ENCODE measurements around the gene PIGQ.

Gene PIGQ

DNA sequence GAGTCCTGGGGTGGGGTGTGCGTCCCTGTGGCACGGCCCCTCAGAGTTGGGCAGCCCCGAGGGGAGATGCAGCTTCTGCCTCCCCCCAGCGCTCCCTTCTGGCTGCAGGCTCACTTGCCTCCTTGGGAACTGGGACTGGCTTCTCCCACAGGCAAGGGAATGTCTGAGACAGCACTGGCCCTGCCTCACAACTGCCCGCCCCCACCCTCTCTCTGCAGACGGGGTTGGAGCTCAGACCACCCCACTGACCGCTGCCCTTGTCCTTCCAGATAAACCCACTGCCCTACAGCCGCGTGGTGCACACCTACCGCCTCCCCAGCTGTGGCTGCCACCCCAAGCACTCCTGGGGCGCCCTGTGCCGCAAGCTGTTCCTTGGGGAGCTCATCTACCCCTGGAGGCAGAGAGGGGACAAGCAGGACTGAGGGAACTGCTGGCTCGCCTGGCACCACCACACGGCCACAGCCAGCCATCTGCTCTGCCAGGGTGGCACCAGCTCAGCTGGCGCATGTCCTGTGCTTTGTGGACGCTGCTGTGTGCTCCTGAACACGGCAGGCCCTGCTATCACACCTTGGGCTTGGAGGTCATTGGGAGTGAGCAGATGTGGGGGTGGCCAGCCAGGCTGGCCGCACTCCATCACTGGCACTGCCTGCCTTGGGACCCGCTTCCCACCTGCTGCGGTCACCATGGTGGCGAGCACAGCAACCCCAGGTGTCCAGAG, 13.0 kb downstream of the PIGQ start:
- no peak for FAIRE-seq
- no peak for TF ChIP-seq CTCF (IDR thresholded peaks at IDR 0.05; ENCODE audit: insufficient read depth, missing control alignments)
- DNase-seq (ENCODE audit: insufficient read length, low spot score) = no peak

DNA sequence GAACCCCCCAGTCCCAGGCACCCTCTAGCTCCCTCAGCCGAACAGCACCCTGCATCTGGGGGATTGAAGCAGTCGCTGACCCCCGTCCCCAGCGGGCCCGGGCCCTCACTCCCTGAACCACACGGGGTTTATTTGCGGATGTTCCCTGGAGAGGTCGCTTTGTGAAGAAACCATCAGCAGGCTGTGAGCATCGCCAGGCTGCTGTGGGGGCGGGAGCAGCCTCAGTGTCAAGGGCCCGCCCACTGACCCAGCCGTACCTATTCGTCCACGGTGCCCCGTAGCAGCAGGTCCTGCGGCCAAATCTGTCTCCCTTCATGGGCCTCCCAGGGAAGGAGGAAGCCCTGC, 13.7 kb downstream of the PIGQ start:
- no peak for TF ChIP-seq CTCF (IDR thresholded peaks at IDR 0.05; ENCODE audit: insufficient read depth, missing control alignments)
- no peak for DNase-seq (ENCODE audit: insufficient read length, low spot score)
- FAIRE-seq = no peak

- no peak for TF ChIP-seq CTCF (IDR thresholded peaks at IDR 0.05; ENCODE audit: insufficient read depth, missing control alignments)
- DNase-seq (ENCODE audit: insufficient read length, low spot score) (no peak), FAIRE-seq (no peak)
These were observed 14.2 kb downstream of the PIGQ start for GRCh38 chr16:583815-584591.

DNA sequence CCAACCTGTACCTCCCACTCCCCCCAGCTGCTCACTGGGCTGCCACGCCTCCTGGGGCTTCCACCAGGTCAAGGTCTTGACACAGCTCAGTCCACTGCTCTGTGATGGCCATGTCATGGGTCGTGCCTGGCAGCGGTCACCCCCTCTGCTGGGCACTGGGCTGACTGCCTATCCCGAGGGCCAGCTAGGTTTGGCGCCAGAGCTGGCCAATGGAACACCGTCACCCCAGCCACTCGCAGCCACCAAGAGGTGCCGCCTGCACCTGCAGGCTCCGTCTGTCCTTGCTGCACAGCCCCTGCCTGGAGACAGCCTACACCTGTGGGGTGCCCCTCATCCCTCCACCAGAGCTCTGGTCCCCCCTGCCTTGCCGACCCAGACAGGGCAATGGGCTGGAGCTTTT, 15.6 kb downstream of the PIGQ start:
- DNase-seq (ENCODE audit: insufficient read length, low spot score) = no peak
- TF ChIP-seq CTCF (IDR thresholded peaks at IDR 0.05; ENCODE audit: insufficient read depth, missing control alignments) = no peak
- FAIRE-seq = no peak

GRCh38 chr16:586047-586644, 16.4 kb downstream of the PIGQ start:
- DNase-seq (ENCODE audit: insufficient read length, low spot score) (no peak), FAIRE-seq (no peak)
- TF ChIP-seq CTCF (IDR thresholded peaks at IDR 0.05; ENCODE audit: insufficient read depth, missing control alignments) = no peak

DNA sequence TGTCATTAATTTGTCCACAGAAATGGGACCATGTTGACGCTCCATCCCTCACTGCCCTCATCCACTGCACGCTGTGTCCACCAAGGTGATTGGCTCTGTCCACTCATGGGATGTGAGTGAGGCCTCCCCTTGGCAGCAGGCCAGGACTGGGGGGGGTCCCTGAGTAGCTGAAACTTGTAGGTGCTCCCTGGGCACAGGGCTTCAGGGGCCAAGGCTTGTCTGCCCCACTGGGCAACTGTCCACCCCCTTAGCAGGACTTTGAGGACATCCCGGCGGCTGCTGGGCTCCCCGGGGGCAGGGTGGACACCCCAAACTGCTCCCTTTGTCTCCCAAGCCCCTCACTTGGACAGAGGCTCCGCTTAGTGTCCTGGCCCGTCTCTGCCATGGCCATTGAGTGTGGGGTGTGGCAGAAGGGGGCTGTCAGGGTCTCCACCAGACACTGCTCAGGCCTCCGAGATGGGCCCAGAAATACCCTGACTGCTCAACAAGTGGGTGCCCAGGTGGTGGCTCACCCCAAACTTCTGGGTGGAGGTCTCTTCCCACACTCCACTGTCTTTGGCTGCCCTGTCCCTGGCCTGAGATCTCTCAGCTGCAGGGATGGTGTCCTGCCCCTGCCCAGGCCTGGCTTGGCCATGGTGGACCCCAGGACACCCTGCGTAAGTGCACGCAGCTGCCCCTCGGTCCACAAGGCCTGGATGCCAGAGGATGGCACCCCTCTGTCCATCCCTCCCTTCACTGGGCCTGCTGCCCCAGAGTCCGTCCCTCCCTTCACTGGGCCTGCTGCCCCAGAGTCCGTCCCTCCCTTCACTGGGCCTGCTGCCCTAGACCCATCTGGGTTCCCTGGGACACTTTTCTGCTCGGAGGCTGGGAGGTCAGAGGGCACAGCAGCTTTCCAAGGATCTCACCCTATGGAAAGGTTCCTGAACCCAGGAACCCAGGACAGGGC, 17.1 kb downstream of the PIGQ start:
- TF ChIP-seq CTCF (IDR thresholded peaks at IDR 0.05; ENCODE audit: insufficient read depth, missing control alignments) = no peak
- FAIRE-seq = no peak
- no peak for DNase-seq (ENCODE audit: insufficient read length, low spot score)

Data from D721Med (cell line).